GM12878 (cell line): ENCODE data around the gene CLEC2A. TPM values are rescaled to one million over a fixed set of nuclear protein-coding genes. Genes with fewer than 3 reads are reported as not detected.

Experiments used
- BACH1 ChIP-seq: fragments of 450-650 bp; IDR thresholded peaks from 2 replicates; pipeline ENCODE4 v1.6.1; 2017; ENCODE audit warnings: mild to moderate bottlenecking, borderline replicate concordance
- CBX5 ChIP-seq: sonication (generic); IDR thresholded peaks from 2 replicates; pipeline ENCODE4 v1.6.1; 2016; ENCODE audit warnings: low read depth, moderate library complexity, mild to moderate bottlenecking, inconsistent platforms
- CEBPB ChIP-seq, 2 experiments: fragments of 150-350 bp in 1 of 2; IDR thresholded peaks; 2 replicates each; pipeline ENCODE4 v1.6.1; 2012 to 2014; ENCODE audit warnings: low read depth in 2 of 2, low read length in 2 of 2, borderline replicate concordance in 1 of 2, inconsistent platforms in 1 of 2
- ELK1 ChIP-seq: IDR thresholded peaks from 2 replicates; pipeline ENCODE4 v1.6.1; 2012; ENCODE audit warnings: low read depth, low read length, improper control_type of control experiment
- ETV6 ChIP-seq, 2 experiments: fragments of 450-650 bp in 1 of 2; IDR thresholded peaks in 1 of 2; conservative IDR thresholded peaks in 1 of 2; 2 replicates each; pipeline ENCODE4 v1.6.1; 2014; ENCODE audit warnings: antibody characterized with exemption in 1 of 2, borderline replicate concordance in 1 of 2, low read depth in 1 of 2, mild to moderate bottlenecking in 1 of 2, moderate library complexity in 1 of 2
- HDAC2 ChIP-seq: fragments of 200-600 bp; sonication (generic); IDR thresholded peaks from 2 replicates; pipeline ENCODE4 v1.6.1; 2017
- RUNX3 ChIP-seq: IDR thresholded peaks from 2 replicates; pipeline ENCODE4 v1.6.1; 2012; ENCODE audit warnings: low read length, inconsistent platforms
- SKIL ChIP-seq: fragments of 450-650 bp; IDR thresholded peaks from 2 replicates; pipeline ENCODE4 v1.6.1; 2017; ENCODE audit warnings: mild to moderate bottlenecking, low read depth, inconsistent platforms; ENCODE audit not compliant: poor library complexity, severe bottlenecking
- SMAD1 ChIP-seq: fragments of 450-650 bp; IDR thresholded peaks from 2 replicates; pipeline ENCODE4 v1.6.1; 2018; ENCODE audit warnings: mild to moderate bottlenecking, low read depth; ENCODE audit not compliant: partially characterized antibody
- TCF3 ChIP-seq: IDR thresholded peaks from 2 replicates; pipeline ENCODE4 v1.6.1; 2012; ENCODE audit warnings: low read depth, mild to moderate bottlenecking, low read length, borderline replicate concordance; ENCODE audit not compliant: insufficient read depth
- USF1 ChIP-seq: IDR thresholded peaks from 2 replicates; pipeline ENCODE4 v1.6.1; 2011; ENCODE audit warnings: borderline replicate concordance, low read depth, mild to moderate bottlenecking, moderate library complexity, mixed read lengths, low read length; ENCODE audit not compliant: insufficient read depth; ENCODE audit errors: extremely low read length
- USF2 ChIP-seq: IDR thresholded peaks from 2 replicates; pipeline ENCODE4 v1.6.1; 2011; ENCODE audit warnings: low read depth, low read length, improper control_type of control experiment, borderline replicate concordance
- ZNF384 ChIP-seq: IDR thresholded peaks from 2 replicates; pipeline ENCODE4 v1.6.1; 2012; ENCODE audit warnings: low read depth, mild to moderate bottlenecking, low read length, improper control_type of control experiment, borderline replicate concordance
- ZNF687 ChIP-seq: fragments of 450-650 bp; IDR thresholded peaks from 2 replicates; pipeline ENCODE4 v1.6.1; 2017; ENCODE audit warnings: mild to moderate bottlenecking, moderate library complexity
- polyA plus RNA-seq, 11 experiments: library from polyadenylated mRNA; depleted of rRNA in 4 of 11; unstranded in 6 of 11; stranded (reverse) in 5 of 11; fragments of >200 nt; fragmentation: Nextera tagmentation in 4 of 11; fragmentation: Illumina TruSeq in 1 of 11; extraction: Ambion mirVana in 4 of 11; extraction: Trizol in 1 of 11; gene quantifications; 1 replicate in 1 of 11; 2 replicates in 10 of 11; pipeline versions ENCODE4 v1.2.1 to v1.2.3, GENCODE V29; 2011 to 2016; ENCODE audit warnings: inconsistent platforms in 2 of 11, missing spikeins in 2 of 11, low read depth in 1 of 11
- total RNA-seq, 4 experiments: library from RNA; depleted of rRNA in 3 of 4; stranded (reverse); fragments of >200 nt in 3 of 4; fragmentation: Illumina TruSeq in 1 of 4; extraction: Trizol in 1 of 4; gene quantifications; 2 replicates each; pipeline versions ENCODE4 v1.2.1 to v1.2.3, GENCODE V29; 2013 to 2021

CLEC2A gene
- total and polyA plus RNA-seq, 10 of the 15 experiments (the other 5 are each of a cell fraction or from before 2014, with no cell fraction given), result not detected

GRCh38 chr12:9948606-9949296 lies 16.6 kb upstream of the CLEC2A start (continued):
- TF ChIP-seq SKIL, result no peak
- no peak for TF ChIP-seq HDAC2
- no peak for TF ChIP-seq CEBPB (IDR thresholded peaks at IDR 0.05; ENCODE audit: borderline replicate concordance in 1 of 2, low read depth in 2 of 2, low read length in 2 of 2)
- TF ChIP-seq ETV6 (conservative IDR thresholded peaks at IDR 0.05 in 1 of 2, IDR thresholded peaks at IDR 0.05 in 1 of 2; ENCODE audit: borderline replicate concordance in 1 of 2, low read depth in 1 of 2), result peak in 1 of 2 experiments; percentile 54; a peak in 1 of 4 replicates
- TF ChIP-seq USF1, result no peak
- TF ChIP-seq RUNX3, result peak; percentile 71
- TF ChIP-seq ELK1, result no peak
- TF ChIP-seq BACH1, result no peak; the same call in 1 of the 2 replicates
- TF ChIP-seq USF2, result no peak
- TF ChIP-seq SMAD1, result no peak
- TF ChIP-seq ZNF384, result no peak
- no peak for TF ChIP-seq CBX5
- no peak for TF ChIP-seq TCF3
- no peak for TF ChIP-seq ZNF687
